ENCODE data around the gene PLD5. TPM values are rescaled to one million over a fixed set of nuclear protein-coding genes. Genes with fewer than 3 reads are reported as not detected.

The PLD5 gene
- polyA plus RNA-seq, 1 of the 3 experiments (the other 2 are of a cell fraction) = 0.08 TPM

- CTCF ChIA-PET = no interaction called here
- Histone ChIP-seq H4K20me1 (ENCODE audit: insufficient read depth) (no peaks in the 10 kb centered on the region), H3K27me3 (ENCODE audit: insufficient read depth) (no peaks in the 10 kb centered on the region), H3K9ac (no peak overlapping the region), H3K9me3 (no peaks in the 10 kb centered on the region), H3F3A (replicated peaks; ENCODE audit: insufficient read depth) (no peaks in the 10 kb centered on the region), H3K36me3 (replicated peaks in 1 of 2; ENCODE audit: control insufficient read depth in 1 of 2, insufficient read depth in 2 of 2, low read length in 1 of 2) (no peaks in the 10 kb centered on the region), H2AFZ (ENCODE audit: low read depth) (no peak overlapping the region), H3K4me2 (no peak overlapping the region), H3K9me2 (no peaks in the 10 kb centered on the region), H3K79me2 (ENCODE audit: insufficient read depth) (no peaks in the 10 kb centered on the region), H3K4me3 (ENCODE audit: low read depth in 2 of 2, low read length in 1 of 2) (no peak overlapping the region), H3K27ac (ENCODE audit: low read depth in 2 of 2, low read length in 1 of 2) (no peak overlapping the region), H3K4me1 (ENCODE audit: control insufficient read depth in 1 of 2, insufficient read depth in 2 of 2, low read depth in 1 of 2, low read length in 1 of 2) (no peaks in the 10 kb centered on the region)
- DNase-seq = no peak
- no peak for TF ChIP-seq NFIC (IDR thresholded peaks at IDR 0.05; ENCODE audit: borderline replicate concordance)
- no peak for TF ChIP-seq YY1 (IDR thresholded peaks at IDR 0.05; ENCODE audit: low read depth)
- TF ChIP-seq RAD21 (IDR thresholded peaks at IDR 0.05; ENCODE audit: low read length) = no peak
- TF ChIP-seq TCF12 (IDR thresholded peaks at IDR 0.05) = no peak
- no peak for TF ChIP-seq NRF1 (IDR thresholded peaks at IDR 0.05; ENCODE audit: low read depth, low read length)
- TF ChIP-seq SIN3A (IDR thresholded peaks at IDR 0.05; ENCODE audit: borderline replicate concordance, low read depth, low read length) = no peak
- no peak for TF ChIP-seq TEAD4 (IDR thresholded peaks at IDR 0.05; ENCODE audit: borderline replicate concordance, insufficient read depth)
- TF ChIP-seq PBX3 (IDR thresholded peaks at IDR 0.05) = no peak
- TF ChIP-seq CTCF (IDR thresholded peaks at IDR 0.05) = no peak
- no peak for TF ChIP-seq GATA2 (CRISPR knock-in tag; IDR thresholded peaks at IDR 0.05)
- no peak for TF ChIP-seq REST (IDR thresholded peaks at IDR 0.05; ENCODE audit: low read depth, low read length)
- no peak for TF ChIP-seq GABPA (IDR thresholded peaks at IDR 0.05; ENCODE audit: low read depth)
- TF ChIP-seq, protein P1, sequence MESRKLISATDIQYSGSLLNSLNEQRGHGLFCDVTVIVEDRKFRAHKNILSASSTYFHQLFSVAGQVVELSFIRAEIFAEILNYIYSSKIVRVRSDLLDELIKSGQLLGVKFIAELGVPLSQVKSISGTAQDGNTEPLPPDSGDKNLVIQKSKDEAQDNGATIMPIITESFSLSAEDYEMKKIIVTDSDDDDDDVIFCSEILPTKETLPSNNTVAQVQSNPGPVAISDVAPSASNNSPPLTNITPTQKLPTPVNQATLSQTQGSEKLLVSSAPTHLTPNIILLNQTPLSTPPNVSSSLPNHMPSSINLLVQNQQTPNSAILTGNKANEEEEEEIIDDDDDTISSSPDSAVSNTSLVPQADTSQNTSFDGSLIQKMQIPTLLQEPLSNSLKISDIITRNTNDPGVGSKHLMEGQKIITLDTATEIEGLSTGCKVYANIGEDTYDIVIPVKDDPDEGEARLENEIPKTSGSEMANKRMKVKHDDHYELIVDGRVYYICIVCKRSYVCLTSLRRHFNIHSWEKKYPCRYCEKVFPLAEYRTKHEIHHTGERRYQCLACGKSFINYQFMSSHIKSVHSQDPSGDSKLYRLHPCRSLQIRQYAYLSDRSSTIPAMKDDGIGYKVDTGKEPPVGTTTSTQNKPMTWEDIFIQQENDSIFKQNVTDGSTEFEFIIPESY (IDR thresholded peaks at IDR 0.05; ENCODE audit: borderline replicate concordance, low read depth) = no peak
- no peak for TF ChIP-seq RFX5 (IDR thresholded peaks at IDR 0.05; ENCODE audit: low read length)
- TF ChIP-seq USF2 (IDR thresholded peaks at IDR 0.05; ENCODE audit: borderline replicate concordance, low read depth, low read length) = no peak
- POLR2A ChIA-PET = no interaction called here
- WGBS (ENCODE audit: low lambda C conversion rate) = 70% methylated on average over 9 of the region's 9 CpGs
Observed at GRCh38 chr1:242197907-242198820, 326.3 kb downstream of the PLD5 start.
